HG02943 (cell line): ENCODE data around the gene TOR1B.

ENCODE experiments used
- ATAC-seq: cut with Tn5 transposase; IDR thresholded peaks from one replicate; pipeline ENCODE4 v1.9.1; 2021; ENCODE audit warnings: mild to moderate bottlenecking, low read depth, moderate library complexity; ENCODE audit not compliant: unreplicated experiment

Gene TOR1B

GRCh38 chr9:129812385-129812784 is 9.4 kb downstream of the TOR1B start:
- ATAC-seq: no peak

- no peak for ATAC-seq
Observed at GRCh38 chr9:129813661-129814060, 10.7 kb downstream of the TOR1B start.

- ATAC-seq: no peak
Observed at GRCh38 chr9:129814432-129815223, 11.6 kb downstream of the TOR1B start.

GRCh38 chr9:129815278-129815677 is 12.3 kb downstream of the TOR1B start:
- ATAC-seq: no peak

- no peak for ATAC-seq
Observed at GRCh38 chr9:129816501-129817435, 13.8 kb downstream of the TOR1B start.

GRCh38 chr9:129822898-129823541 is 20.0 kb downstream of the TOR1B start:
- no peak for ATAC-seq

GRCh38 chr9:129823542-129823934 is 20.6 kb downstream of the TOR1B start:
- ATAC-seq: peak; percentile 7

- ATAC-seq: peak; percentile 89
Observed at GRCh38 chr9:129823935-129824601, 21.1 kb downstream of the TOR1B start, which contains the start of gene TOR1A. TSS of gene TOR1A (minus strand) at chr9:129824136. CDS start at chr9:129824085, 51 bp downstream.

GRCh38 chr9:129826344-129826743 is 23.4 kb downstream of the TOR1B start:
- ATAC-seq: no peak

GRCh38 chr9:129826759-129827158 is 23.8 kb downstream of the TOR1B start:
- no peak for ATAC-seq

- no peak for ATAC-seq
Observed at GRCh38 chr9:129828051-129828450, 25.1 kb downstream of the TOR1B start.

- ATAC-seq: no peak
Observed at GRCh38 chr9:129828969-129829368, 26.0 kb downstream of the TOR1B start.

- no peak for ATAC-seq
Observed at GRCh38 chr9:129832982-129833381, 30.0 kb downstream of the TOR1B start.

- peak; percentile 25 for ATAC-seq
Observed at GRCh38 chr9:129834489-129835127, 31.6 kb downstream of the TOR1B start.

GRCh38 chr9:129835128-129835859 is 32.3 kb downstream of the TOR1B start, which contains the start of the genes C9orf78 and USP20:
TSS of gene C9orf78 (minus strand) at chr9:129835275. CDS start at chr9:129835221, 54 bp downstream.
TSS of gene USP20 (plus strand) at chr9:129835458. CDS start at chr9:129852556, 17,098 bp downstream.
- ATAC-seq: peak; percentile 88

GRCh38 chr9:129835860-129836223 is 32.9 kb downstream of the TOR1B start:
- ATAC-seq: peak; percentile 24

GRCh38 chr9:129836311-129837007 is 33.5 kb downstream of the TOR1B start:
- no peak for ATAC-seq

- no peak for ATAC-seq
Observed at GRCh38 chr9:129838707-129839259, 35.8 kb downstream of the TOR1B start.
